GM12891 (cell line): Measurements from ENCODE around the gene RNF169.

Source experiments
- DNase-seq: peaks from one replicate; pipeline ENCODE4 v3.0.0; 2011; ENCODE audit warnings: low spot score; ENCODE audit not compliant: insufficient read length
- FAIRE-seq: peaks from 2 replicates; lab custom pipeline; 2011; peaks lifted over from hg19 to GRCh38; lab: Jason Lieb, UNC
- PAX5 ChIP-seq: IDR thresholded peaks from 2 replicates; pipeline ENCODE4 v1.6.1; 2011; ENCODE audit warnings: low read length, moderate library complexity, mild to moderate bottlenecking; ENCODE audit not compliant: insufficient read depth, severe bottlenecking
- POLR2A ChIP-seq: IDR thresholded peaks from 2 replicates; pipeline ENCODE4 v1.6.1; 2011; ENCODE audit warnings: low read depth, low read length, control low read depth
- POLR2AphosphoS5 ChIP-seq: IDR thresholded peaks from 2 replicates; pipeline ENCODE4 v1.6.1; 2011; ENCODE audit warnings: low read depth, low read length, control low read depth
- POU2F2 ChIP-seq: IDR thresholded peaks from 2 replicates; pipeline ENCODE4 v1.6.1; 2011; ENCODE audit warnings: low read depth, mild to moderate bottlenecking, control low read depth, low read length, moderate library complexity
- SPI1 ChIP-seq: IDR thresholded peaks from 2 replicates; pipeline ENCODE4 v1.6.1; 2011; ENCODE audit warnings: low read depth, low read length, control low read depth
- TAF1 ChIP-seq: IDR thresholded peaks from 2 replicates; pipeline ENCODE4 v1.6.1; 2011; ENCODE audit warnings: low read depth, low read length, control low read depth

The RNF169 gene

GRCh38 chr11:74713686-74714085 is 35.0 kb upstream of the RNF169 start:
- DNase-seq (no peak), FAIRE-seq (no peak)
- TF ChIP-seq POU2F2 (no peak), POLR2AphosphoS5 (no peak), POLR2A (no peak), SPI1 (no peak), PAX5 (no peak), TAF1 (no peak)

GRCh38 chr11:74714904-74715303 is 33.7 kb upstream of the RNF169 start:
- DNase-seq (no peak), FAIRE-seq (no peak)
- TF ChIP-seq POU2F2 (no peak), SPI1 (no peak), POLR2A (no peak), TAF1 (no peak), PAX5 (no peak), POLR2AphosphoS5 (no peak)

- DNase-seq (no peak), FAIRE-seq (no peak)
Measured at GRCh38 chr11:74717221-74717969, 31.3 kb upstream of the RNF169 start.

GRCh38 chr11:74719011-74719410 is 29.6 kb upstream of the RNF169 start:
- no peak for DNase-seq
- no peak for FAIRE-seq
- TF ChIP-seq POLR2AphosphoS5, result no peak
- no peak for TF ChIP-seq POU2F2
- TF ChIP-seq PAX5, result no peak
- no peak for TF ChIP-seq SPI1
- no peak for TF ChIP-seq POLR2A
- TF ChIP-seq TAF1, result no peak

More at GRCh38 chr11:74717221-74717969, 31.3 kb upstream of the RNF169 start:
- no peak for TF ChIP-seq POLR2A
- no peak for TF ChIP-seq POLR2AphosphoS5
- TF ChIP-seq POU2F2, result no peak
- no peak for TF ChIP-seq TAF1
- TF ChIP-seq SPI1, result no peak
- TF ChIP-seq PAX5, result no peak

- FAIRE-seq (no peak), DNase-seq (no peak)
- TF ChIP-seq PAX5 (no peak), POU2F2 (no peak), SPI1 (no peak), POLR2AphosphoS5 (no peak), POLR2A (no peak), TAF1 (no peak)
Measured at GRCh38 chr11:74720596-74721478, 27.8 kb upstream of the RNF169 start.

- FAIRE-seq, result no peak
- no peak for DNase-seq
- TF ChIP-seq TAF1 (no peak), POLR2A (no peak), SPI1 (no peak), POU2F2 (no peak), PAX5 (no peak), POLR2AphosphoS5 (no peak)
Measured at GRCh38 chr11:74721479-74721835, 27.2 kb upstream of the RNF169 start.

GRCh38 chr11:74723511-74723910 is 25.1 kb upstream of the RNF169 start:
- FAIRE-seq, result no peak
- no peak for TF ChIP-seq PAX5
- no peak for TF ChIP-seq TAF1
- no peak for TF ChIP-seq SPI1
- TF ChIP-seq POLR2A, result no peak
- no peak for TF ChIP-seq POLR2AphosphoS5
- no peak for TF ChIP-seq POU2F2

GRCh38 chr11:74725701-74726100 is 22.9 kb upstream of the RNF169 start:
- FAIRE-seq, result no peak
- no peak for TF ChIP-seq POLR2AphosphoS5
- DNase-seq, result no peak

More at GRCh38 chr11:74723511-74723910, 25.1 kb upstream of the RNF169 start:
- no peak for DNase-seq

GRCh38 chr11:74726547-74727182 is 22.0 kb upstream of the RNF169 start:
- no peak for TF ChIP-seq PAX5
- TF ChIP-seq POLR2AphosphoS5, result no peak
- no peak for TF ChIP-seq POLR2A
- no peak for TF ChIP-seq TAF1
- TF ChIP-seq POU2F2, result no peak
- no peak for TF ChIP-seq SPI1
- DNase-seq, result peak; percentile 73
- FAIRE-seq, result peak; percentile 88
